ENCODE measurements around the gene ADPRS.

The ADPRS gene

GRCh38 chr1:36088577-36089392, at the start of gene ADPRS:
ADPRS (plus strand) TSS chr1:36088892; CDS start chr1:36088905, 13 bp downstream.
- DNase-seq (ENCODE audit: low read depth in 2 of 2), result peak; percentile 79 to 89

GRCh38 chr1:36040238-36040637, 48.5 kb upstream of the ADPRS start:
- no peak for DNase-seq (ENCODE audit: low read depth in 2 of 2)

GRCh38 chr1:36051821-36052220, 36.9 kb upstream of the ADPRS start:
- DNase-seq (ENCODE audit: low read depth in 2 of 2), result no peak

- no peak for DNase-seq (ENCODE audit: low read depth in 2 of 2)
Observed at GRCh38 chr1:36053978-36054377, 34.7 kb upstream of the ADPRS start.

GRCh38 chr1:36055706-36056105, 33.0 kb upstream of the ADPRS start:
- no peak for DNase-seq (ENCODE audit: low read depth in 2 of 2)

GRCh38 chr1:36062315-36062714, 26.4 kb upstream of the ADPRS start:
- no peak for DNase-seq (ENCODE audit: low read depth in 2 of 2)

- DNase-seq (ENCODE audit: low read depth in 2 of 2), result no peak
Observed at GRCh38 chr1:36067871-36068270, 20.8 kb upstream of the ADPRS start.

GRCh38 chr1:36068866-36069265, 19.8 kb upstream of the ADPRS start:
- no peak for DNase-seq (ENCODE audit: low read depth in 2 of 2)

GRCh38 chr1:36070349-36070748, 18.3 kb upstream of the ADPRS start:
- DNase-seq (ENCODE audit: low read depth in 2 of 2), result no peak

- DNase-seq (ENCODE audit: low read depth in 2 of 2), result no peak
Observed at GRCh38 chr1:36076979-36077573, 11.6 kb upstream of the ADPRS start.

GRCh38 chr1:36080236-36080635, 8.5 kb upstream of the ADPRS start:
- no peak for DNase-seq (ENCODE audit: low read depth in 2 of 2)

GRCh38 chr1:36080801-36081200, 7.9 kb upstream of the ADPRS start:
- DNase-seq (ENCODE audit: low read depth in 2 of 2), result no peak

GRCh38 chr1:36081926-36082485, 6.7 kb upstream of the ADPRS start:
- DNase-seq (ENCODE audit: low read depth in 2 of 2), result no peak

GRCh38 chr1:36083219-36083618, 5.5 kb upstream of the ADPRS start:
- no peak for DNase-seq (ENCODE audit: low read depth in 2 of 2)

GRCh38 chr1:36083635-36084496, 4.8 kb upstream of the ADPRS start, which contains the start of gene TEKT2:
TEKT2 (plus strand) TSS chr1:36084094; CDS start chr1:36084922, 828 bp downstream.
- DNase-seq (ENCODE audit: low read depth in 2 of 2), result no peak

- DNase-seq (ENCODE audit: low read depth in 2 of 2), result no peak
Observed at GRCh38 chr1:36084497-36085115, 4.1 kb upstream of the ADPRS start.

- no peak for DNase-seq (ENCODE audit: low read depth in 2 of 2)
Observed at GRCh38 chr1:36085126-36085525, 3.6 kb upstream of the ADPRS start.

GRCh38 chr1:36085686-36086526, 2.8 kb upstream of the ADPRS start:
- DNase-seq (ENCODE audit: low read depth in 2 of 2), result no peak

- DNase-seq (ENCODE audit: low read depth in 2 of 2), result no peak
Observed at GRCh38 chr1:36086529-36087232, 2.0 kb upstream of the ADPRS start.
